IMR-90 (cell line): ENCODE data around the gene TINCR. TPM values are rescaled to one million over a fixed set of nuclear protein-coding genes. Genes with fewer than 3 reads are reported as not detected.

Experiments used
- ATAC-seq: fragments of 200-7000 bp; cut with Tn5 transposase; 2 replicates; pipeline ENCODE4 v1.9.1; 2020; ENCODE audit warnings: low read depth, mild to moderate bottlenecking, moderate library complexity
- BruUV-seq: library from RNA; stranded (reverse); fragments of 400-500 nt; replicated peaks from 2 replicates; lab custom pipeline; 2021; lab: Mats Ljungman, UMichigan
- CTCF ChIA-PET: fragments of 300-600 bp; formaldehyde crosslinking; extraction: SDS; loops from one replicate; lab custom pipeline; 2021; ENCODE audit warnings: antibody characterized with exemption; lab: Yijun Ruan, JAX
- POLR2A ChIA-PET: fragments of 300-600 bp; sonication (Branson Sonifier 250); formaldehyde crosslinking; loops from one replicate; lab custom pipeline; 2022; ENCODE audit warnings: antibody characterized with exemption; ENCODE audit not compliant: unreplicated experiment; lab: Charles Lee
- DNase-seq: peaks from one replicate; pipeline ENCODE4 v3.0.0; 2013
- H2AFZ ChIP-seq: replicated peaks from 2 replicates; pipeline ENCODE3; 2013; ENCODE audit warnings: low read length, mild to moderate bottlenecking; ENCODE audit not compliant: poor library complexity
- H2AK5ac ChIP-seq: 2 replicates; pipeline ENCODE4 v1.6.1; 2013; ENCODE audit warnings: low read depth, low read length, inconsistent platforms
- H2AK9ac ChIP-seq: replicated peaks from 2 replicates; pipeline ENCODE3; 2013; ENCODE audit warnings: mild to moderate bottlenecking, low read depth, low read length, moderate library complexity; ENCODE audit not compliant: poor library complexity
- H2BK120ac ChIP-seq: 2 replicates; pipeline ENCODE4 v1.6.1; 2013; ENCODE audit warnings: low read depth, low read length, inconsistent platforms
- H2BK15ac ChIP-seq: 3 replicates; pipeline ENCODE4 v1.6.1; 2013; ENCODE audit warnings: low read depth, low read length, inconsistent platforms
- H2BK20ac ChIP-seq: 2 replicates; pipeline ENCODE4 v1.6.1; 2013; ENCODE audit warnings: low read depth, mild to moderate bottlenecking, inconsistent platforms, low read length, moderate library complexity
- H2BK5ac ChIP-seq: 2 replicates; pipeline ENCODE4 v1.6.1; 2013; ENCODE audit warnings: mild to moderate bottlenecking, low read depth, low read length, inconsistent platforms; ENCODE audit not compliant: poor library complexity, severe bottlenecking
- H3K14ac ChIP-seq: replicated peaks from 2 replicates; pipeline ENCODE4 v1.6.1; 2013; ENCODE audit warnings: low read depth, low read length, inconsistent platforms
- H3K18ac ChIP-seq: 2 replicates; pipeline ENCODE4 v1.6.1; 2013; ENCODE audit warnings: low read depth, low read length, control low read depth
- H3K23ac ChIP-seq: 2 replicates; pipeline ENCODE4 v1.6.1; 2013; ENCODE audit warnings: low read depth, low read length, inconsistent platforms
- H3K27ac ChIP-seq: 2 replicates; pipeline ENCODE4 v1.5.1; 2013; ENCODE audit warnings: mild to moderate bottlenecking, control low read depth, low read length; ENCODE audit not compliant: insufficient read depth
- H3K27me3 ChIP-seq: 2 replicates; pipeline ENCODE4 v1.6.1; 2013; ENCODE audit warnings: low read length; ENCODE audit not compliant: control insufficient read depth, insufficient read depth
- H3K36me3 ChIP-seq: 2 replicates; pipeline ENCODE4 v1.6.1; 2013; ENCODE audit warnings: low read length, mixed read lengths; ENCODE audit not compliant: control insufficient read depth, insufficient read depth
- H3K4ac ChIP-seq: 2 replicates; pipeline ENCODE4 v1.6.1; 2013; ENCODE audit warnings: low read depth, low read length, inconsistent platforms
- H3K4me1 ChIP-seq: 2 replicates; pipeline ENCODE4 v1.6.1; 2013; ENCODE audit warnings: low read length, mixed read lengths; ENCODE audit not compliant: control insufficient read depth, insufficient read depth
- H3K4me2 ChIP-seq: 2 replicates; pipeline ENCODE4 v1.6.1; 2013; ENCODE audit warnings: low read depth, mild to moderate bottlenecking, control low read depth, low read length, moderate library complexity
- H3K4me3 ChIP-seq: 2 replicates; pipeline ENCODE4 v1.5.1; 2013; ENCODE audit warnings: low read depth, mild to moderate bottlenecking, control low read depth, low read length, moderate library complexity; ENCODE audit not compliant: insufficient read depth
- H3K56ac ChIP-seq: 2 replicates; pipeline ENCODE4 v1.6.1; 2013; ENCODE audit warnings: low read length, inconsistent platforms; ENCODE audit not compliant: insufficient read depth; ENCODE audit errors: extremely low read depth
- H3K79me1 ChIP-seq, 2 experiments: 2 replicates each; pipeline ENCODE4 v1.6.1; 2013; ENCODE audit warnings: low read length in 2 of 2, inconsistent platforms in 1 of 2, low read depth in 1 of 2
- H3K9ac ChIP-seq: 2 replicates; pipeline ENCODE4 v1.6.1; 2013; ENCODE audit warnings: low read depth, low read length, control low read depth
- H3K9me1 ChIP-seq: 2 replicates; pipeline ENCODE4 v1.6.1; 2013; ENCODE audit warnings: low read length, inconsistent platforms; ENCODE audit not compliant: insufficient read depth
- H3K9me3 ChIP-seq: 2 replicates; pipeline ENCODE4 v1.6.1; 2013; ENCODE audit warnings: low read length; ENCODE audit not compliant: control insufficient read depth, insufficient read depth
- H4K20me1 ChIP-seq: 2 replicates; pipeline ENCODE4 v1.6.1; 2013; ENCODE audit warnings: low read length, inconsistent platforms; ENCODE audit not compliant: insufficient read depth
- H4K5ac ChIP-seq: 2 replicates; pipeline ENCODE4 v1.6.1; 2013; ENCODE audit warnings: mild to moderate bottlenecking, low read depth, low read length, control low read depth
- H4K8ac ChIP-seq, 2 experiments: 2 replicates each; pipeline ENCODE4 v1.6.1; 2013; ENCODE audit warnings: low read depth in 2 of 2, low read length in 2 of 2, control low read depth in 1 of 2, inconsistent platforms in 1 of 2
- H4K91ac ChIP-seq: 2 replicates; pipeline ENCODE4 v1.6.1; 2013; ENCODE audit warnings: low read depth, low read length, inconsistent platforms; ENCODE audit not compliant: insufficient read depth
- MAFK ChIP-seq: IDR thresholded peaks from 2 replicates; pipeline ENCODE4 v1.6.1; 2012; ENCODE audit warnings: low read depth, low read length, improper control_type of control experiment
- NFE2L2 ChIP-seq: fragments of 150-350 bp; IDR thresholded peaks from 2 replicates; pipeline ENCODE4 v1.6.1; 2016; ENCODE audit warnings: low read depth, mild to moderate bottlenecking, low read length
- POLR2A ChIP-seq: IDR thresholded peaks from 2 replicates; pipeline ENCODE4 v1.6.1; 2012; ENCODE audit warnings: mild to moderate bottlenecking, low read depth, low read length
- WGBS, 2 experiments: methylation state at CpG; one replicate each; pipeline versions ENCODE4 v1.1.5 to v1.1.7; 2013; ENCODE audit warnings: missing lambda C conversion rate in 2 of 2; ENCODE audit not compliant: insufficient read length in 1 of 2; ENCODE audit errors: extremely low coverage in 2 of 2; 5-methylcytosine and 5-hydroxymethylcytosine counted together
- dilution Hi-C: fragments of 300-500 bp; cut with HindIII; formaldehyde crosslinking; loops from one replicate; pipeline ENCODE4 v1.14.3; 2018; ENCODE audit warnings: low sequenced_read_pairs; ENCODE audit not compliant: unreplicated experiment
- in situ Hi-C: fragments of 300-500 bp; cut with MboI; formaldehyde crosslinking; loops from 3 replicates; pipeline ENCODE4 v1.14.3; 2019; ENCODE audit warnings: low sequenced_read_pairs, inconsistent platforms, mixed read lengths
- intact Hi-C: fragments of 100-400 bp; cut with micrococcal nuclease; formaldehyde crosslinking; loops from 2 replicates; pipeline ENCODE4 v1.10.0; 2022
- polyA plus RNA-seq, 3 experiments: library from polyadenylated mRNA; depleted of rRNA; stranded (reverse); fragments of >200 nt; gene quantifications; 2 replicates each; pipeline ENCODE4 v1.2.3, GENCODE V29; 2012; ENCODE audit warnings: low replicate concordance in 1 of 3
- total RNA-seq: library from RNA; depleted of rRNA; stranded (reverse); fragments of >200 nt; gene quantifications from 2 replicates; pipeline ENCODE4 v1.2.3, GENCODE V29; 2012

TINCR gene
- total and polyA plus RNA-seq, 2 of the 4 experiments (the other 2 are of a cell fraction) = 0.05 TPM; not detected in 1

DNA sequence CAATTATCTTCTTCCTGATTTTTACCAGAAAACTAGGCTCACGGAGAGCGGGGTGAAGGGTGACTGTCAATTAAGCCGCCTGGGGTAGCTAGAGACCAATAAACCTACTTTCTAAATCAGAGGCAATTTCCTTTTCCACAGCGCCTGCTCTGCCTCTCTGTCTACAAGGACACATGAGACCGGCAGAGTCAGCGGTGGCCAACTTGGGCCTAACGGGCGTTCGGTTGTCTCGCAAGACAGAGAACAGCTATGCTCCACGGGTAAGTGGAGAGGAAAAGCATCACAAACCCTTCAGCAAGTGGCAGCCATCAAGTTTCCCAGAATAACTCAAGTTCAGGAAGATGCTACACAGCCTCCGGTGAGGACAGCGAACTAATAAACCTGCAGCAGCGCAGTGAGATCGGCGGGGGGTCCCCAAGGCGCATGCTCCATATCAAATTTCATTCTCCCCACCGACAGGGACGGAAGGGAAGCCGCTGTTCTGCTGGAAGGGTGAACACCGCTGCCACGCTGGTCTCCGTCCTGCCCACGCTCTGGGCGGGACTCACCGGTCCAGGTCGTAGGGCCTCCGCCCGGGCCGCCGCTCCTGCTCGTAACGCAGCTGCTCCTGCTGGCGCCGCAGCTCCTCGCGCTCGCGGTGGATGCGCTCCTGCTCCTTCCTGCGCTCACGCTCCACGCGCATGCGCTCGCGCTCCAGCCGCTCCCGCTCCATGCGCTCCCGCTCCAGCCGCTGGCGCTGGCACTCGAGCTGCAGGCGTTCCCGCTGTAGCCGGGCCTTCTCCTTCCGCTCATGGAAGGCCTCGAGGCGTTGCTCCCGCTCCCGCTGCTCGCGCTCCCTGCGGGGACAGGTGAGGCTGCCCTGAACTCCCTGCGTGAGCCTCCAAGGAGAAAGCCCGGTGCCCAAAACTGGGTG, 25.8 kb upstream of the TINCR start:
- Histone ChIP-seq H3K4me1 (no peaks in the 10 kb centered on the region), H2AK9ac (no peak overlapping the region), H3K4me3 (no peak overlapping the region), H4K8ac (no peak overlapping the region), H2BK120ac (no peak overlapping the region), H3K4me2 (no peak overlapping the region), H3K36me3 (peaks cover 87% of the 10 kb centered on the region), H4K5ac (no peak overlapping the region), H2AFZ (no peak overlapping the region), H3K9me1 (no peaks in the 10 kb centered on the region), H2BK20ac (no peak overlapping the region), H3K18ac (no peak overlapping the region), H3K27ac (no peak overlapping the region), H2AK5ac (no peak overlapping the region), H3K9me3 (no peaks in the 10 kb centered on the region), H4K91ac (no peak overlapping the region), H2BK15ac (no peak overlapping the region), H3K27me3 (no peaks in the 10 kb centered on the region), H3K56ac (no peak overlapping the region), H2BK5ac (no peak overlapping the region), H3K9ac (no peak overlapping the region), H4K20me1 (peaks cover 4% of the 10 kb centered on the region), H3K4ac (no peak overlapping the region), H3K23ac (no peak overlapping the region), H3K79me1 (peaks cover 9 to 13% of the 10 kb centered on the region in 2 experiments; a peak in 3 of 4 replicates), H3K14ac (no peak overlapping the region)
- no TSS peak for BruUV-seq
- ATAC-seq = no peak
- ChIA-PET CTCF (no interaction called here), POLR2A (no interaction called here)
- intact Hi-C loops (no loop called here), in situ Hi-C loops (no loop called here), dilution Hi-C loops (no loop called here)
- no peak for TF ChIP-seq NFE2L2
- no peak for TF ChIP-seq MAFK
- no peak for TF ChIP-seq POLR2A
- DNase-seq = no peak
- WGBS, 2 experiments = 95% methylated on average over 39 of the region's 67 CpGs; no CpG with 5 or more reads in 1 of the 2 experiments
